GM21717 (cell line): ENCODE data around the gene TACC2.
"Not testable (repeated sequence)": the region's sequence is repeated elsewhere in the genome, so short reads cannot be mapped to it uniquely, and the experiment has no call there.

ENCODE experiments used
- ATAC-seq: cut with Tn5 transposase; IDR thresholded peaks from one replicate; pipeline ENCODE4 v1.9.1; 2021; ENCODE audit warnings: mild to moderate bottlenecking, moderate library complexity; ENCODE audit not compliant: unreplicated experiment

The TACC2 gene

GRCh38 chr10:121988361-121989324, at the start of gene TACC2:
TSS of gene TACC2 (plus strand) at chr10:121989163. CDS start at chr10:122021982, 32,819 bp downstream.
- no peak for ATAC-seq

GRCh38 chr10:121941532-121941931, 47.4 kb upstream of the TACC2 start:
- ATAC-seq = no peak

- no peak for ATAC-seq
Observed at GRCh38 chr10:121942749-121943416, 46.1 kb upstream of the TACC2 start.

GRCh38 chr10:121947343-121948330, 41.3 kb upstream of the TACC2 start:
- ATAC-seq = no peak

GRCh38 chr10:121949049-121949448, 39.9 kb upstream of the TACC2 start:
- ATAC-seq = no peak

GRCh38 chr10:121949451-121949850, 39.5 kb upstream of the TACC2 start:
- ATAC-seq = no peak

- no peak for ATAC-seq
Observed at GRCh38 chr10:121952226-121952625, 36.7 kb upstream of the TACC2 start.

GRCh38 chr10:121956111-121957061, 32.6 kb upstream of the TACC2 start:
- ATAC-seq = no peak

- ATAC-seq = no peak
Observed at GRCh38 chr10:121959671-121960070, 29.3 kb upstream of the TACC2 start.

GRCh38 chr10:121961456-121961855, 27.5 kb upstream of the TACC2 start:
- no peak for ATAC-seq

- ATAC-seq = no peak
Observed at GRCh38 chr10:121965996-121966395, 23.0 kb upstream of the TACC2 start.

GRCh38 chr10:121969086-121969485, 19.9 kb upstream of the TACC2 start:
- ATAC-seq = not testable (repeated sequence)

GRCh38 chr10:121974019-121974534, 14.9 kb upstream of the TACC2 start:
- ATAC-seq = peak; percentile 24

GRCh38 chr10:121974535-121975294, 14.2 kb upstream of the TACC2 start, which contains the start of gene NSMCE4A:
TSS of gene NSMCE4A (minus strand) at chr10:121975217. CDS start at chr10:121975165, 52 bp downstream.
- ATAC-seq = peak; percentile 90

- no peak for ATAC-seq
Observed at GRCh38 chr10:121975295-121976086, 13.5 kb upstream of the TACC2 start.

GRCh38 chr10:121976607-121977006, 12.4 kb upstream of the TACC2 start:
- ATAC-seq = no peak

GRCh38 chr10:121978511-121978910, 10.5 kb upstream of the TACC2 start:
- ATAC-seq = no peak

GRCh38 chr10:121981346-121981745, 7.6 kb upstream of the TACC2 start:
- ATAC-seq = no peak
